AG10803 (cell line): ENCODE data around the gene L2HGDH.

ENCODE experiments used
- DNase-seq: peaks from one replicate; pipeline ENCODE4 v3.0.0; 2010; ENCODE audit warnings: low read depth
- H3K4me3 ChIP-seq: 2 replicates; pipeline ENCODE4 v1.5.1; 2011; ENCODE audit warnings: mild to moderate bottlenecking, low read length, control low read depth
- TF ChIP-seq, protein P1 (sequence below): conservative IDR thresholded peaks from 2 replicates; pipeline ENCODE4 v1.5.1; 2011; ENCODE audit warnings: mild to moderate bottlenecking, low read length, control low read depth, inconsistent platforms

The L2HGDH gene

DNA sequence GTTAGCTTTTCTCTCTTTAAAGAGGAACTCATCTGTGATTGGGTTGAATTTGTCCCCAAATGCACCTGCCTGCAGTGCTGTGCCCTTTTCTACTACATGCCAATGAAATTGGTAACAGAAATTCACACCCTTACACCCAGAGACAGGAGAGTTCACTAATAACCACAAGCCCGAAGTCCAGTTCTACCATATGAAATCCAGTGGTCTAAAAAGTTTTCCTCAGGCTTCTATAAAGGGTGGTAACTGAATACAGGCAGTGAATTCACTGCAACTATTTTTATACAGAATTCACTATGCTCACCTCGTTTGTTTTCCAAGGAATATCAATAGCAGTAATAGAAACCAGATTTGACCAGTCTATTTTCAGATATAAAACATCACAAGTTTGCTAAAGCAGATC is 49.2 kb downstream of the L2HGDH start:
- DNase-seq: no peak
- TF ChIP-seq, protein P1, sequence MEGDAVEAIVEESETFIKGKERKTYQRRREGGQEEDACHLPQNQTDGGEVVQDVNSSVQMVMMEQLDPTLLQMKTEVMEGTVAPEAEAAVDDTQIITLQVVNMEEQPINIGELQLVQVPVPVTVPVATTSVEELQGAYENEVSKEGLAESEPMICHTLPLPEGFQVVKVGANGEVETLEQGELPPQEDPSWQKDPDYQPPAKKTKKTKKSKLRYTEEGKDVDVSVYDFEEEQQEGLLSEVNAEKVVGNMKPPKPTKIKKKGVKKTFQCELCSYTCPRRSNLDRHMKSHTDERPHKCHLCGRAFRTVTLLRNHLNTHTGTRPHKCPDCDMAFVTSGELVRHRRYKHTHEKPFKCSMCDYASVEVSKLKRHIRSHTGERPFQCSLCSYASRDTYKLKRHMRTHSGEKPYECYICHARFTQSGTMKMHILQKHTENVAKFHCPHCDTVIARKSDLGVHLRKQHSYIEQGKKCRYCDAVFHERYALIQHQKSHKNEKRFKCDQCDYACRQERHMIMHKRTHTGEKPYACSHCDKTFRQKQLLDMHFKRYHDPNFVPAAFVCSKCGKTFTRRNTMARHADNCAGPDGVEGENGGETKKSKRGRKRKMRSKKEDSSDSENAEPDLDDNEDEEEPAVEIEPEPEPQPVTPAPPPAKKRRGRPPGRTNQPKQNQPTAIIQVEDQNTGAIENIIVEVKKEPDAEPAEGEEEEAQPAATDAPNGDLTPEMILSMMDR: no peak
- H3K4me3 ChIP-seq: no peak overlapping the region

DNA sequence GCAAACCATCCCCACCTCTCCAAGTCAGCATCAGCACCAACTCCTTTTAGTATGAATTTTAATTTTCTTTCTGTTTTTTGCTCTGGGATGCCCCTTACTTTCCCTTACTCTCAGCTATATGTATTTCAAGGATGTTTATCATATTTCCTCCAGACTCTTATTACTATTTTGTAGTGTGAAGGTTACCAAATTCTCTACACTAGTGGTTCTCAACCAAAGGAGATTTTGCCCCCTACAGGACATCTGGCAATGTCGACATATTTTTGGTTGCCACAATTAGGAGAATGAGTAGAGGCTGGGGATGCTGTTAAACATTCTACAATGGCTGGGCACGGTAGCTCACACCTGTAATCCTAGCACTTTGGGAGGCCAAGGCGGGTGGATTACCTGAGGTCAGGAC is 51.5 kb downstream of the L2HGDH start:
- no peak overlapping the region for H3K4me3 ChIP-seq
- peak; percentile 49 for DNase-seq
- TF ChIP-seq, protein P1: peak; percentile 68

DNA sequence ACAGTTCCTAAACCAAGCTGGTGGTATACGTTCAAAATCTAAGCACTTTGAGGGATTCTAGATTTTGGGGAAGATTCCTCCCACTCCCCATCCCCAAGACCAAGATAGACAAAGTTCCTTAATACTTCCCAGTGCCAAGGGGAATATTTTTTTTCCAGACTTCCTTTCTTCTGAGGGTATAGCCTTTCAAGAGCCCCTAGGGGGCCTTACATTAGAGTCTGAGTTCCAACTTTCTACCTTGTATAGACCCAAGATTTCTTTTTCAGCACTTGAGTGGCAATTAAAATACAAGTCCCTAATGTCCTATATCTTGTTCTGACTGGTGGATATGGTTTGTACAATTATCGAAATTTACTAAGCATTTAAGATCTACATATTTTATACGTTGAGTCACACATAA is 52.0 kb downstream of the L2HGDH start:
- TF ChIP-seq, protein P1: no peak
- DNase-seq: no peak
- H3K4me3 ChIP-seq: no peak overlapping the region

DNA sequence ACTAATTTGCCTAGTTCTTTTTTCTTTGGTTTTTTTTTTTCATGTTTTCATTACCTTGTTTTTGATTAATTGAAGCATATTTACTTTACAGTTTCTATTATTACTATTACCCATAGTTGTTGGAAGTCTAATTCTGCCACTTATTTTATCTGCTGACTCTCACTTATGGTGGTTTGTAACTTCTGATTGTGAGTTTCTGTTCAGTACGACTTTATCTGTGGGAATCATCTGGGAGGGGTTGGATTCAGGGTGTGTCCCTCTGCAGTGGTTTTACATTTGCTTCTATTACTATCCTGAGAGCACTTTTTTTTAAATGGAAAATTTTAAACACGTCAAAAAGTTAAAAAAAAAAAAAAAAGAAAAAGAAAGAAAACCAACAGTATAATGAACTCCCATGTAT is 54.3 kb downstream of the L2HGDH start:
- TF ChIP-seq, protein P1: no peak
- no peak for DNase-seq
- H3K4me3 ChIP-seq: no peak overlapping the region

DNA sequence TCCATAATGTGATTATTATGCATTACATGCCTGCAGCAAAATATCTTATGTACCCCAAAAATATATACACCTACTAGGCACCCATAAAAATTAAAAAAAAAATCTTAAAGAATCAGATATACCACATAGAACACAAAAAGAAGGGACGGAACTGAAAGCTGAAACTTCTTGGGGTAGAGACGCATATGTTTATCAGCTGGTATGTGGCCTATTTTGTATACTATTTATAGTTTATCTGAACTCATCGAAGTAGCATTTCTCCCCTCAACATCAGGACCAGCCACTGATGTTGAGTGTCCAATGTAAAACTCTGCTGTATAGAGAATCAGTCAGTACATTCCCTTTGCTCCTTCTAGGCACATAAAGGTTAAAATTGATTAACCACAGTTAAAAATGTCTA is 57.8 kb downstream of the L2HGDH start:
- TF ChIP-seq, protein P1: no peak
- H3K4me3 ChIP-seq: no peak overlapping the region
- DNase-seq: no peak

DNA sequence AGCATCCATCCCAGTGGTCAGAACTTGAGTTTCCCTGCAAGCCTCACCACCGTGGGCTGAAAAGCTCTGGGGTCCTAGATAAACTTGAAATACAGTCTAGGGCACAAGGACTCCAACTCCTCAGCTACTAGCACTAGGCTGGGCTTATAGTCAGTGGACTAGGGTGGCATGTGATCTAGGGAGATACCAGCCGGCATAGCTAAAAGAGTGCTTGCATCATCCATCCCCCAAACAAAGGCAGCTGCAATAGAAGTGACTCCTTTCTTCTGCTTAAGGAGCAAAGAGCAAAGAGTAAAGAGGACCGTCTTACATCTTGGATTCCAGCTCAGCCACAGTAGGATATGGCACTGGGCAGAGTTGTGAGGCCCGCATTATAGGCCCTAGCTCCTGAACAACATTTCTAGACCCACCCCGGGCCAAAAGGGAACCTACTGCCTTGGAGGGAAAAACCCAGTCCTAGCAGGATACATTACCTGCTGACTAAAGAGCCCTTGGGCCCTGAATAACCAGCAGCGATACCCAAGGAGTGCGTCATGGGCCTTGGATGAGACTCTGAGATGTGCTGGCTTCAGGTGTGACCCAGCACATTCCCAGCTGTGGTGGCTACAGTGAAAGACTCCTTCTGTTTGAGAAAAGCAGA is 62.8 kb downstream of the L2HGDH start:
- DNase-seq: no peak
- TF ChIP-seq, protein P1: no peak
- no peak overlapping the region for H3K4me3 ChIP-seq

DNA sequence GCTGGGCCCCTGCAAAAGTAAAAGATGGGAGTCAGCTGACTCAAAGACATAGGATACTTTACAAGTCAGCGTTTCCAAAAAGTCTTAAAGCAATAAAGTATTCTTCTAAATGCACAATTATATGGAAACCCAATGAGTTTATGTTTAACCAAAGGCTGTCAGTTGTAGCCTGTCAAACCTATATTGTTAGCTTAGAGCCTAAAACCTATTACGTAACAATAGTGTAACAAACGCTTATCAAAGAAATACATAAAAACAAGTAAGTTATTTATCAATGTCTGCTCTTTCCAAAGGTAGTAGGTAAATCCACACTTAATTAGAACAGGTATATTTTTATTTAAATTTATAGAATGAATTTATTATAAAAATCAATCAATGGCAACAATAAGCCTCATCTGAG is 64.8 kb downstream of the L2HGDH start:
- DNase-seq: no peak
- no peak overlapping the region for H3K4me3 ChIP-seq
- TF ChIP-seq, protein P1: no peak
